Tibial artery (tissue), 4 donors: ENCODE measurements around the gene RPL26.
"Not testable (repeated sequence)": the region's sequence is repeated elsewhere in the genome, so short reads cannot be mapped to it uniquely, and the experiment has no call there.

Experiments
- DNase-seq, 2 donors: peaks; one replicate each; pipeline ENCODE4 v3.0.0-alpha.2; 2019
- H3K27ac ChIP-seq, 2 donors: fragments of 200-600 bp; sonication (generic) in 1 of 2; 1 replicate in 1 of 2; 2 replicates in 1 of 2; pipeline ENCODE4 v1.5.1; 2018 to 2019; ENCODE audit warnings: mild to moderate bottlenecking in 1 of 2
- H3K27me3 ChIP-seq, 2 donors: fragments of 200-600 bp; sonication (generic) in 1 of 2; one replicate each; pipeline versions ENCODE4 v1.5.1 to v1.6.0; 2016 to 2019
- H3K36me3 ChIP-seq, 3 donors: fragments of 200-600 bp; sonication (generic) in 2 of 3; one replicate each; pipeline ENCODE4 v1.5.1; 2016 to 2019; ENCODE audit warnings: mild to moderate bottlenecking in 2 of 3
- H3K4me1 ChIP-seq, 4 donors: fragments of 200-600 bp; sonication (generic) in 2 of 4; 1 replicate in 3 of 4; 2 replicates in 1 of 4; pipeline ENCODE4 v1.5.1; 2016 to 2019
- H3K4me3 ChIP-seq, 2 donors: fragments of 200-600 bp; sonication (generic) in 1 of 2; 1 replicate in 1 of 2; 2 replicates in 1 of 2; pipeline ENCODE4 v1.5.1; 2018 to 2019; ENCODE audit warnings: mild to moderate bottlenecking in 2 of 2
- H3K9me3 ChIP-seq, 3 donors: fragments of 200-600 bp; sonication (generic) in 1 of 3; one replicate each; pipeline ENCODE4 v1.5.1; 2016 to 2019
- CTCF ChIP-seq, 2 experiments: fragments of 200-600 bp in 1 of 2; fragments of 450-650 bp in 1 of 2; IDR thresholded peaks; one replicate each; pipeline ENCODE4 v1.5.1; 2017 to 2019; ENCODE audit warnings: antibody characterized with exemption in 2 of 2, mild to moderate bottlenecking in 1 of 2, moderate library complexity in 1 of 2
- intact Hi-C: fragments of 100-400 bp; cut with DNase I; formaldehyde crosslinking; loops from one replicate; pipeline ENCODE4 v1.15.0; 2023; ENCODE audit warnings: low total_unique reads

Gene RPL26

GRCh38 chr17:8380049-8380448, 2.9 kb downstream of the RPL26 start:
- Histone ChIP-seq H3K4me3 (no peak overlapping the region), H3K36me3 (peaks cover 38 to 50% (median 44%) of the 10 kb centered on the region in 3 donors), H3K9me3 (no peaks in the 10 kb centered on the region), H3K27ac (no peak overlapping the region), H3K4me1 (peaks cover 0 to 51% (median 42%) of the 10 kb centered on the region in 4 donors), H3K27me3 (no peaks in the 10 kb centered on the region)
- intact Hi-C loops: loop anchor here (5.0 kb wide), 1 partner anchor 1358 kb away; the partner anchor contains the start of gene BCL6B
- no peak for DNase-seq
- no peak for TF ChIP-seq CTCF (IDR thresholded peaks at IDR 0.05)

GRCh38 chr17:8378117-8378516, 4.9 kb downstream of the RPL26 start:
- H3K27me3 ChIP-seq, H3K27ac ChIP-seq, H3K4me3 ChIP-seq, H3K9me3 ChIP-seq, DNase-seq, intact Hi-C loops: not testable (repeated sequence)
- Histone ChIP-seq H3K4me1 (peaks cover 0 to 42% (median 32%) of the 10 kb centered on the region in 4 donors), H3K36me3 (peaks cover 38 to 50% (median 44%) of the 10 kb centered on the region in 3 donors)

- DNase-seq: no peak
- intact Hi-C loops: no loop called here
- Histone ChIP-seq H3K9me3 (no peaks in the 10 kb centered on the region), H3K36me3 (peaks cover 38 to 50% (median 44%) of the 10 kb centered on the region in 3 donors), H3K27ac (no peak overlapping the region), H3K27me3 (no peaks in the 10 kb centered on the region), H3K4me1 (peaks cover 0 to 42% (median 32%) of the 10 kb centered on the region in 4 donors), H3K4me3 (no peak overlapping the region)
- no peak for TF ChIP-seq CTCF (IDR thresholded peaks at IDR 0.05)
These were observed 5.6 kb downstream of the RPL26 start for GRCh38 chr17:8377422-8377821.

GRCh38 chr17:8376271-8377067, 6.5 kb downstream of the RPL26 start, which contains the start of gene KRABD2:
Gene KRABD2 (minus strand): TSS chr17:8376704.
- DNase-seq: peak; percentile 82 to 92
- Histone ChIP-seq H3K4me3 (peak within 1 kb of the TSS; percentile 67 to 79), H3K36me3 (peaks cover 38 to 45% (median 44%) of the 10 kb centered on the region in 3 donors), H3K4me1 (peaks cover 0 to 32% (median 24%) of the 10 kb centered on the region in 4 donors), H3K27me3 (no peaks in the 10 kb centered on the region), H3K9me3 (no peaks in the 10 kb centered on the region), H3K27ac (peak within 1 kb of the TSS; percentile 81 to 89)
- intact Hi-C loops: no loop called here
- peak; percentile 42 to 58 for TF ChIP-seq CTCF (IDR thresholded peaks at IDR 0.05)

GRCh38 chr17:8375738-8376259, 7.2 kb downstream of the RPL26 start:
- intact Hi-C loops: no loop called here

GRCh38 chr17:8373856-8374255, 9.1 kb downstream of the RPL26 start:
- intact Hi-C loops, H3K27me3 ChIP-seq, H3K9me3 ChIP-seq, H3K4me3 ChIP-seq, H3K27ac ChIP-seq, DNase-seq: not testable (repeated sequence)
- Histone ChIP-seq H3K4me1 (peaks cover 0 to 16% (median 11%) of the 10 kb centered on the region in 4 donors), H3K36me3 (peaks cover 19 to 34% (median 31%) of the 10 kb centered on the region in 3 donors)

More at GRCh38 chr17:8375738-8376259, 7.2 kb downstream of the RPL26 start:
- H3K9me3 ChIP-seq: no peaks in the 10 kb centered on the region
- peak overlapping the region; percentile 67 to 79 for H3K4me3 ChIP-seq
- H3K4me1 ChIP-seq: peaks cover 0 to 26% (median 17%) of the 10 kb centered on the region in 4 donors
- H3K27me3 ChIP-seq: no peaks in the 10 kb centered on the region
- H3K27ac ChIP-seq: peak overlapping the region; percentile 81 to 89
- no peak for DNase-seq
- TF ChIP-seq CTCF (IDR thresholded peaks at IDR 0.05): no peak
- peaks cover 31 to 39% (median 38%) of the 10 kb centered on the region in 3 donors for H3K36me3 ChIP-seq
